HFFc6 (cell line): ENCODE measurements around the gene KRTAP5-11. TPM values are rescaled to one million over a fixed set of nuclear protein-coding genes. Genes with fewer than 3 reads are reported as not detected.
A peak's percentile ranks its signal among the peaks of the same experiment; 100 is the strongest.
"Not testable (repeated sequence)": the region's sequence is repeated elsewhere in the genome, so short reads cannot be mapped to it uniquely, and the experiment has no call there.

Experiments
- DNase-seq: peaks from one replicate; pipeline ENCODE4 v3.0.0-alpha.2; 2018
- H3K27ac Mint-ChIP-seq: 2 replicates; pipeline ENCODE4 v1.8.0; 2020; ENCODE audit warnings: mild to moderate bottlenecking, mixed read lengths
- H3K27me3 Mint-ChIP-seq: 2 replicates; pipeline ENCODE4 v1.8.0; 2021; ENCODE audit warnings: mild to moderate bottlenecking, moderate library complexity, mixed read lengths; ENCODE audit not compliant: insufficient read depth
- H3K36me3 Mint-ChIP-seq: 2 replicates; pipeline ENCODE4 v1.8.0; 2021; ENCODE audit warnings: low read depth, mixed read lengths
- H3K4me1 Mint-ChIP-seq: 2 replicates; pipeline ENCODE4 v1.8.0; 2020; ENCODE audit warnings: low read depth, mixed read lengths
- H3K4me3 Mint-ChIP-seq: 2 replicates; pipeline ENCODE4 v1.8.0; 2020; ENCODE audit warnings: mild to moderate bottlenecking, moderate library complexity, mixed read lengths
- H3K9me3 Mint-ChIP-seq: 2 replicates; pipeline ENCODE4 v1.8.0; 2020; ENCODE audit warnings: mild to moderate bottlenecking, mixed read lengths
- CTCF ChIP-seq: fragments of 200-600 bp; sonication (generic); IDR thresholded peaks from 2 replicates; pipeline ENCODE4 v1.5.0; 2021; ENCODE audit warnings: antibody characterized with exemption, mild to moderate bottlenecking
- total RNA-seq, 6 experiments: library from RNA; stranded (reverse); fragmentation: NEBNext Ultra II Directional; extraction: Animal tissue kit (Norgen Biotek cat#: 25700); gene quantifications; 2 replicates in 1 of 6; 3 replicates in 5 of 6; pipeline ENCODE4 v1.2.3, GENCODE V29; 2021

Gene KRTAP5-11
- total RNA-seq, 6 experiments from 2014 or later, result not detected

GRCh38 chr11:71606853-71607519 lies 24.3 kb upstream of the KRTAP5-11 start:
- H3K4me3 Mint-ChIP-seq, H3K9me3 Mint-ChIP-seq, H3K36me3 Mint-ChIP-seq, H3K27ac Mint-ChIP-seq, H3K4me1 Mint-ChIP-seq, DNase-seq: not testable (repeated sequence)
- H3K27me3 Mint-ChIP-seq, result peaks cover 23% of the 10 kb centered on the region

- H3K4me1 Mint-ChIP-seq, DNase-seq, H3K4me3 Mint-ChIP-seq, H3K9me3 Mint-ChIP-seq, H3K36me3 Mint-ChIP-seq, H3K27ac Mint-ChIP-seq: not testable (repeated sequence)
- TF ChIP-seq CTCF, result peak; percentile 76
- H3K27me3 Mint-ChIP-seq, result peaks cover 27% of the 10 kb centered on the region
These were observed 22.3 kb upstream of the KRTAP5-11 start for GRCh38 chr11:71604798-71605488.

- H3K9me3 Mint-ChIP-seq, H3K4me3 Mint-ChIP-seq: not testable (repeated sequence)
- peaks cover 25% of the 10 kb centered on the region for H3K27me3 Mint-ChIP-seq
These were observed 20.5 kb upstream of the KRTAP5-11 start for GRCh38 chr11:71603221-71603620.

GRCh38 chr11:71589546-71589920 lies 6.9 kb upstream of the KRTAP5-11 start:
- not testable (repeated sequence) for H3K4me1 Mint-ChIP-seq, H3K27ac Mint-ChIP-seq, H3K9me3 Mint-ChIP-seq, H3K4me3 Mint-ChIP-seq, DNase-seq, H3K36me3 Mint-ChIP-seq
- H3K27me3 Mint-ChIP-seq, result peaks cover 28% of the 10 kb centered on the region

More at GRCh38 chr11:71603221-71603620, 20.5 kb upstream of the KRTAP5-11 start:
- not testable (repeated sequence) for DNase-seq, H3K27ac Mint-ChIP-seq, H3K4me1 Mint-ChIP-seq, H3K36me3 Mint-ChIP-seq

GRCh38 chr11:71588822-71589545 lies 6.3 kb upstream of the KRTAP5-11 start:
- not testable (repeated sequence) for H3K4me1 Mint-ChIP-seq, H3K27ac Mint-ChIP-seq, H3K4me3 Mint-ChIP-seq, H3K9me3 Mint-ChIP-seq, H3K36me3 Mint-ChIP-seq, DNase-seq
- H3K27me3 Mint-ChIP-seq, result peaks cover 31% of the 10 kb centered on the region
- TF ChIP-seq CTCF, result peak; percentile 19; the same call in 1 of the 2 replicates

- H3K36me3 Mint-ChIP-seq, H3K4me1 Mint-ChIP-seq, H3K4me3 Mint-ChIP-seq, DNase-seq, H3K9me3 Mint-ChIP-seq, H3K27ac Mint-ChIP-seq: not testable (repeated sequence)
- peaks cover 25% of the 10 kb centered on the region for H3K27me3 Mint-ChIP-seq
These were observed 5.6 kb upstream of the KRTAP5-11 start for GRCh38 chr11:71588314-71588713.

- not testable (repeated sequence) for H3K27ac Mint-ChIP-seq, H3K9me3 Mint-ChIP-seq, H3K4me3 Mint-ChIP-seq, H3K4me1 Mint-ChIP-seq, H3K36me3 Mint-ChIP-seq, DNase-seq
- peaks cover 27% of the 10 kb centered on the region for H3K27me3 Mint-ChIP-seq
These were observed 3.0 kb upstream of the KRTAP5-11 start for GRCh38 chr11:71585673-71586072.

- H3K4me1 Mint-ChIP-seq, result peaks cover 21% of the 10 kb centered on the region
- H3K4me3 Mint-ChIP-seq, DNase-seq, H3K36me3 Mint-ChIP-seq, H3K27ac Mint-ChIP-seq, H3K9me3 Mint-ChIP-seq: not testable (repeated sequence)
- H3K27me3 Mint-ChIP-seq, result peaks cover 21% of the 10 kb centered on the region
These were observed 294 bp upstream of the KRTAP5-11 start for GRCh38 chr11:71582969-71583368.
